ENCODE results near the gene PTCH2.

Gene PTCH2

GRCh38 chr1:44810101-44810761, 32.8 kb downstream of the PTCH2 start:
- H3K4me1 ChIP-seq (ENCODE audit: control insufficient read depth in 1 of 2, insufficient read depth in 1 of 2, low read depth in 1 of 2, low read length in 1 of 2), result peaks cover 63 to 74% of the 10 kb centered on the region in 2 experiments
- H3K4me3 ChIP-seq (ENCODE audit: low read depth in 1 of 2, low read length in 1 of 2), result peak overlapping the region; percentile 11 to 56
- H3K9me3 ChIP-seq, result no peaks in the 10 kb centered on the region
- peak overlapping the region; percentile 100 for H3K27ac ChIP-seq
- peaks cover 20% of the 10 kb centered on the region for H3K36me3 ChIP-seq
- H3K27me3 ChIP-seq, result no peaks in the 10 kb centered on the region
- no peak for TF ChIP-seq CTCF (IDR thresholded peaks at IDR 0.05)

- Histone ChIP-seq H3K27ac (peak overlapping the region; percentile 100), H3K9me3 (no peaks in the 10 kb centered on the region), H3K4me1 (ENCODE audit: control insufficient read depth in 1 of 2, insufficient read depth in 1 of 2, low read depth in 1 of 2, low read length in 1 of 2) (peaks cover 63 to 76% of the 10 kb centered on the region in 2 experiments), H3K4me3 (ENCODE audit: low read depth in 1 of 2, low read length in 1 of 2) (peak overlapping the region; percentile 11 to 56), H3K27me3 (no peaks in the 10 kb centered on the region), H3K36me3 (peaks cover 29% of the 10 kb centered on the region)
- TF ChIP-seq CTCF (IDR thresholded peaks at IDR 0.05), result no peak
Measured at GRCh38 chr1:44808938-44809917, 33.8 kb downstream of the PTCH2 start.

- no peak for TF ChIP-seq CTCF (IDR thresholded peaks at IDR 0.05)
- Histone ChIP-seq H3K36me3 (peaks cover 38% of the 10 kb centered on the region), H3K4me3 (ENCODE audit: low read depth in 1 of 2, low read length in 1 of 2) (peak within 1 kb of the TSS; percentile 11 to 56)
Measured at GRCh38 chr1:44808063-44808937, 34.8 kb downstream of the PTCH2 start, which contains the start of gene BTBD19. Gene BTBD19, plus strand, starts transcription at chr1:44808523. Its CDS starts 298 bp downstream, at chr1:44808821.

GRCh38 chr1:44807364-44808062, 35.5 kb downstream of the PTCH2 start:
- TF ChIP-seq CTCF (IDR thresholded peaks at IDR 0.05), result peak; percentile 39
- peaks cover 46% of the 10 kb centered on the region for H3K36me3 ChIP-seq
- peak overlapping the region; percentile 100 for H3K27ac ChIP-seq
- no peaks in the 10 kb centered on the region for H3K27me3 ChIP-seq
- H3K4me3 ChIP-seq (ENCODE audit: low read depth in 1 of 2, low read length in 1 of 2), result peak overlapping the region; percentile 11 to 56
- H3K4me1 ChIP-seq (ENCODE audit: control insufficient read depth in 1 of 2, insufficient read depth in 1 of 2, low read depth in 1 of 2, low read length in 1 of 2), result peaks cover 56 to 75% of the 10 kb centered on the region in 2 experiments
- no peaks in the 10 kb centered on the region for H3K9me3 ChIP-seq

More at GRCh38 chr1:44808063-44808937, 34.8 kb downstream of the PTCH2 start, which contains the start of gene BTBD19:
- Histone ChIP-seq H3K9me3 (no peaks in the 10 kb centered on the region), H3K27ac (peak within 1 kb of the TSS; percentile 100), H3K27me3 (no peaks in the 10 kb centered on the region), H3K4me1 (ENCODE audit: control insufficient read depth in 1 of 2, insufficient read depth in 1 of 2, low read depth in 1 of 2, low read length in 1 of 2) (peaks cover 59 to 74% of the 10 kb centered on the region in 2 experiments)
